K562 (cell line): ENCODE measurements around the gene NARF. TPM values are rescaled to one million over a fixed set of nuclear protein-coding genes. Genes with fewer than 3 reads are reported as not detected.

Source experiments
- CXXC5 ChIP-seq: fragments of 250-450 bp; sonication (Bioruptor Pico); IDR thresholded peaks from 2 replicates; pipeline ENCODE4 v1.8.0; 2022; ENCODE audit warnings: inconsistent platforms, mild to moderate bottlenecking, moderate library complexity
- E2F6 ChIP-seq, 2 experiments: IDR thresholded peaks; 2 replicates each; pipeline ENCODE4 v1.6.1; 2011; ENCODE audit warnings: borderline replicate concordance in 1 of 2, control low read depth in 1 of 2, low read depth in 1 of 2, low read length in 1 of 2, mild to moderate bottlenecking in 1 of 2, mixed read lengths in 1 of 2, moderate library complexity in 1 of 2; ENCODE audit not compliant: insufficient read depth in 1 of 2, insufficient read length in 1 of 2, poor library complexity in 1 of 2, severe bottlenecking in 1 of 2; ENCODE audit errors: extremely low read depth in 1 of 2
- FOXK1 ChIP-seq: sonication (generic); formaldehyde crosslinking; IDR thresholded peaks from 2 replicates; pipeline ENCODE4 v1.8.0; 2022; ENCODE audit warnings: missing genetic modification reagents, mild to moderate bottlenecking, borderline replicate concordance
- KDM4B ChIP-seq, 2 experiments: fragments of 450-650 bp in 1 of 2; sonication (generic) in 1 of 2; IDR thresholded peaks; 2 replicates each; pipeline ENCODE4 v1.6.1; 2016 to 2017; ENCODE audit warnings: borderline replicate concordance in 2 of 2, antibody characterized with exemption in 1 of 2, low read depth in 1 of 2, mild to moderate bottlenecking in 1 of 2
- L3MBTL2 ChIP-seq: fragments of 450-650 bp; IDR thresholded peaks from 2 replicates; pipeline ENCODE4 v1.6.1; 2016; ENCODE audit warnings: mild to moderate bottlenecking, moderate library complexity
- SIX5 ChIP-seq, 2 experiments: IDR thresholded peaks; 2 replicates each; pipeline ENCODE4 v1.6.1; 2011; ENCODE audit warnings: low read length in 2 of 2, borderline replicate concordance in 1 of 2, low read depth in 1 of 2, mild to moderate bottlenecking in 1 of 2, moderate library complexity in 1 of 2; ENCODE audit not compliant: insufficient read depth in 1 of 2
- SNIP1 ChIP-seq: fragments of 450-650 bp; IDR thresholded peaks from 2 replicates; pipeline ENCODE4 v1.7.1; 2017; ENCODE audit warnings: low read depth, mild to moderate bottlenecking
- XRCC4 ChIP-seq: IDR thresholded peaks from one replicate; pipeline ENCODE4 v1.6.1; 2011; ENCODE audit not compliant: insufficient read depth, insufficient read length; ENCODE audit errors: extremely low read depth
- ZNF165 ChIP-seq: fragments of 250-450 bp; sonication (Bioruptor Pico); IDR thresholded peaks from 2 replicates; pipeline ENCODE4 v1.4.0; 2020; ENCODE audit warnings: borderline replicate concordance
- ZNF184 ChIP-seq: sonication (generic); formaldehyde crosslinking; IDR thresholded peaks from 2 replicates; pipeline ENCODE4 v1.5.0; 2020; ENCODE audit warnings: missing genetic modification reagents
- ZNF217 ChIP-seq: sonication (generic); formaldehyde crosslinking; IDR thresholded peaks from 2 replicates; pipeline ENCODE4 v1.8.0; 2022; ENCODE audit warnings: mild to moderate bottlenecking, missing genetic modification reagents
- polyA plus RNA-seq, 8 experiments: library from polyadenylated mRNA; depleted of rRNA in 4 of 8; stranded (reverse) in 5 of 8; unstranded in 3 of 8; fragments of >200 nt; fragmentation: Nextera tagmentation in 2 of 8; fragmentation: Illumina TruSeq in 1 of 8; extraction: Ambion mirVana in 2 of 8; extraction: Trizol in 1 of 8; gene quantifications; 2 replicates each; pipeline versions ENCODE4 v1.2.1 to v1.2.3, GENCODE V29; 2011 to 2014; ENCODE audit warnings: inconsistent platforms in 1 of 8, missing spikeins in 1 of 8
- total RNA-seq, 7 experiments: library from RNA; depleted of rRNA in 6 of 7; stranded (reverse); fragments of >200 nt in 6 of 7; fragmentation: Illumina TruSeq in 2 of 7; extraction: Trizol in 2 of 7; gene quantifications; 2 replicates each; pipeline versions ENCODE4 v1.2.1 to v1.2.3, GENCODE V29; 2011 to 2021; ENCODE audit warnings: low replicate concordance in 1 of 7
- TF ChIP-seq, protein P1 (sequence below): fragments of 150-350 bp; IDR thresholded peaks from 2 replicates; pipeline ENCODE4 v1.6.1; 2014; ENCODE audit warnings: low read depth, mild to moderate bottlenecking, low read length, borderline replicate concordance
- TF ChIP-seq, protein P2 (sequence below): sonication (generic); formaldehyde crosslinking; IDR thresholded peaks from 2 replicates; pipeline ENCODE4 v1.8.0; 2022; ENCODE audit warnings: mild to moderate bottlenecking, missing genetic modification reagents, borderline replicate concordance

Gene NARF
- total and polyA plus RNA-seq, 9 of the 15 experiments (the other 6 are each of a cell fraction or from before 2014, with no cell fraction given) = 60.4 to 423 (median 132) TPM

- TF ChIP-seq, protein P1, sequence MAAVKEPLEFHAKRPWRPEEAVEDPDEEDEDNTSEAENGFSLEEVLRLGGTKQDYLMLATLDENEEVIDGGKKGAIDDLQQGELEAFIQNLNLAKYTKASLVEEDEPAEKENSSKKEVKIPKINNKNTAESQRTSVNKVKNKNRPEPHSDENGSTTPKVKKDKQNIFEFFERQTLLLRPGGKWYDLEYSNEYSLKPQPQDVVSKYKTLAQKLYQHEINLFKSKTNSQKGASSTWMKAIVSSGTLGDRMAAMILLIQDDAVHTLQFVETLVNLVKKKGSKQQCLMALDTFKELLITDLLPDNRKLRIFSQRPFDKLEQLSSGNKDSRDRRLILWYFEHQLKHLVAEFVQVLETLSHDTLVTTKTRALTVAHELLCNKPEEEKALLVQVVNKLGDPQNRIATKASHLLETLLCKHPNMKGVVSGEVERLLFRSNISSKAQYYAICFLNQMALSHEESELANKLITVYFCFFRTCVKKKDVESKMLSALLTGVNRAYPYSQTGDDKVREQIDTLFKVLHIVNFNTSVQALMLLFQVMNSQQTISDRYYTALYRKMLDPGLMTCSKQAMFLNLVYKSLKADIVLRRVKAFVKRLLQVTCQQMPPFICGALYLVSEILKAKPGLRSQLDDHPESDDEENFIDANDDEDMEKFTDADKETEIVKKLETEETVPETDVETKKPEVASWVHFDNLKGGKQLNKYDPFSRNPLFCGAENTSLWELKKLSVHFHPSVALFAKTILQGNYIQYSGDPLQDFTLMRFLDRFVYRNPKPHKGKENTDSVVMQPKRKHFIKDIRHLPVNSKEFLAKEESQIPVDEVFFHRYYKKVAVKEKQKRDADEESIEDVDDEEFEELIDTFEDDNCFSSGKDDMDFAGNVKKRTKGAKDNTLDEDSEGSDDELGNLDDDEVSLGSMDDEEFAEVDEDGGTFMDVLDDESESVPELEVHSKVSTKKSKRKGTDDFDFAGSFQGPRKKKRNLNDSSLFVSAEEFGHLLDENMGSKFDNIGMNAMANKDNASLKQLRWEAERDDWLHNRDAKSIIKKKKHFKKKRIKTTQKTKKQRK = no peak
- TF ChIP-seq E2F6 (IDR thresholded peaks at IDR 0.05; ENCODE audit: borderline replicate concordance in 1 of 2, extremely low read depth in 1 of 2, insufficient read depth in 1 of 2, insufficient read length in 1 of 2, low read depth in 1 of 2, low read length in 1 of 2, poor library complexity in 1 of 2, severe bottlenecking in 1 of 2) (peak in 1 of 2 experiments; percentile 31), XRCC4 (no peak), ZNF184 (no peak), CXXC5 (no peak), L3MBTL2 (0 out of 2 replicates have a peak, but pooled peaks have one; percentile 21), ZNF165 (CRISPR knock-in tag) (no peak), FOXK1 (CRISPR knock-in tag) (no peak), SIX5 (IDR thresholded peaks at IDR 0.05; ENCODE audit: borderline replicate concordance in 1 of 2, insufficient read depth in 1 of 2, low read depth in 1 of 2, low read length in 2 of 2) (no peak), KDM4B (IDR thresholded peaks at IDR 0.05; ENCODE audit: borderline replicate concordance in 2 of 2, low read depth in 1 of 2) (no peak), ZNF217 (no peak), SNIP1 (no peak)
- TF ChIP-seq, protein P2, sequence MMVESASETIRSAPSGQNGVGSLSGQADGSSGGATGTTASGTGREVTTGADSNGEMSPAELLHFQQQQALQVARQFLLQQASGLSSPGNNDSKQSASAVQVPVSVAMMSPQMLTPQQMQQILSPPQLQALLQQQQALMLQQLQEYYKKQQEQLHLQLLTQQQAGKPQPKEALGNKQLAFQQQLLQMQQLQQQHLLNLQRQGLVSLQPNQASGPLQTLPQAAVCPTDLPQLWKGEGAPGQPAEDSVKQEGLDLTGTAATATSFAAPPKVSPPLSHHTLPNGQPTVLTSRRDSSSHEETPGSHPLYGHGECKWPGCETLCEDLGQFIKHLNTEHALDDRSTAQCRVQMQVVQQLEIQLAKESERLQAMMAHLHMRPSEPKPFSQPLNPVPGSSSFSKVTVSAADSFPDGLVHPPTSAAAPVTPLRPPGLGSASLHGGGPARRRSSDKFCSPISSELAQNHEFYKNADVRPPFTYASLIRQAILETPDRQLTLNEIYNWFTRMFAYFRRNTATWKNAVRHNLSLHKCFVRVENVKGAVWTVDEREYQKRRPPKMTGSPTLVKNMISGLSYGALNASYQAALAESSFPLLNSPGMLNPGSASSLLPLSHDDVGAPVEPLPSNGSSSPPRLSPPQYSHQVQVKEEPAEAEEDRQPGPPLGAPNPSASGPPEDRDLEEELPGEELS (CRISPR knock-in tag) = no peak
Measured at GRCh38 chr17:82503728-82504308, 45.3 kb downstream of the NARF start (continued).
